BLaER1 treated with 17β-estradiol and CSF1 and Interleukin-3, amounts not matched to agents 10 nM and 100 nM (cell line): ENCODE results near the gene CBLB.

Source experiments
- H3K27ac ChIP-seq, 11 experiments: shearing (Covaris generic); formaldehyde crosslinking; 2 replicates each; pipeline ENCODE4 v1.8.1; 2022
- H3K27me3 ChIP-seq, 11 experiments: shearing (Covaris generic); formaldehyde crosslinking; 2 replicates each; pipeline ENCODE4 v1.8.1; 2022
- H3K36me3 ChIP-seq, 11 experiments: shearing (Covaris generic); formaldehyde crosslinking; 2 replicates each; pipeline ENCODE4 v1.8.1; 2022
- H3K4me1 ChIP-seq, 10 experiments: shearing (Covaris generic); formaldehyde crosslinking; 2 replicates each; pipeline ENCODE4 v1.8.1; 2022
- H3K4me2 ChIP-seq, 11 experiments: shearing (Covaris generic); formaldehyde crosslinking; 2 replicates each; pipeline ENCODE4 v1.8.1; 2022
- H3K4me3 ChIP-seq, 10 experiments: shearing (Covaris generic); formaldehyde crosslinking; 2 replicates each; pipeline ENCODE4 v1.8.1; 2022
- H3K9ac ChIP-seq, 11 experiments: shearing (Covaris generic); formaldehyde crosslinking; 2 replicates each; pipeline ENCODE4 v1.8.1; 2022
- H3K9me3 ChIP-seq, 11 experiments: shearing (Covaris generic); formaldehyde crosslinking; replicated peaks in 1 of 11; 2 replicates each; pipeline ENCODE4 v1.8.1; 2022
- H4K20me1 ChIP-seq, 11 experiments: shearing (Covaris generic); formaldehyde crosslinking; 2 replicates each; pipeline ENCODE4 v1.8.1; 2022
- Cebpa-rat ChIP-seq, 11 experiments: shearing (Covaris generic); IDR thresholded peaks; 2 replicates each; pipeline ENCODE4 v1.8.1; 2022

CBLB gene

GRCh38 chr3:105707009-105707408 lies 161.8 kb downstream of the CBLB start:
- H3K27me3 ChIP-seq = no peaks in the 10 kb centered on the region
- H3K36me3 ChIP-seq = peaks cover 3 to 37% (median 12%) of the 10 kb centered on the region in 11 experiments
- no peak overlapping the region for H3K9ac ChIP-seq
- no peak overlapping the region for H3K4me2 ChIP-seq
- no peaks in the 10 kb centered on the region for H3K4me1 ChIP-seq
- no peak overlapping the region for H3K27ac ChIP-seq
- H4K20me1 ChIP-seq = no peaks in the 10 kb centered on the region
- no peaks in the 10 kb centered on the region for H3K9me3 ChIP-seq
- no peak overlapping the region for H3K4me3 ChIP-seq
- no peak for TF ChIP-seq Cebpa-rat (IDR thresholded peaks at IDR 0.05)

DNA sequence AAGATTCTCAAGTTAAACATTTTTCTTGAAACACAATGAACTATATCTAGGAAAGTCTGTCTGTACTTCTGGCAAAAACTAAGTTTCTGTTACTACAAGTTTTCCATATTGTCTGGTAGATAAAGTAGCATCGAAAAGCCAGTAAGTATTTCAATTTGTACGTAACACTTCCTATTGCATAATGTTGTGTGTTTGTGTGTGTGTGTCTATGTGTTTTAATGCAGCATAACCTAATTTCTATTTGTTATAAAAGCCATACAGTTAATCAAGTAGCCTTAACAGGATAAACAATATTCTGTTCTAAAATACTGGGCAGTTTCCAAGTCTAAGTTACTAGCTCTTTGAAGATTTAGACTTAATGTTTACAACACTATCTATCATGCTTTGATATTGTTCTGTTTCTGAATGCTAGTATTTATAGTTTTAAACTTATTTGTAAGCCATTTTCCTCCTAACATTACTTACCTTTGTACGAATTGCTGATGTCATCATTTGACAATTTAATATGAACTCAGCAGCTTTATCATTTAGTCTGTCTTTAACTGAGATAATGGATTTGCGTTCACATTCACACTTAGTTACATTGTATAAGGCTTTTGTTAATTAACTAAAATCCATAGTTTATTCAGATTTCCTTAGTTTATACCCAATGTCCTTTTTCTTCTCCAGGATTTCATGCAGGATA lies 163.9 kb downstream of the CBLB start:
- Histone ChIP-seq H3K9me3 (no peaks in the 10 kb centered on the region), H3K4me2 (no peak overlapping the region), H4K20me1 (no peaks in the 10 kb centered on the region), H3K27me3 (no peaks in the 10 kb centered on the region), H3K36me3 (peaks cover 17 to 47% (median 29%) of the 10 kb centered on the region in 11 experiments), H3K27ac (no peak overlapping the region), H3K9ac (no peak overlapping the region), H3K4me3 (no peak overlapping the region), H3K4me1 (no peaks in the 10 kb centered on the region)
- TF ChIP-seq Cebpa-rat (IDR thresholded peaks at IDR 0.05) = no peak

- H4K20me1 ChIP-seq = no peaks in the 10 kb centered on the region; a peak in 1 of 22 replicates
- no peaks in the 10 kb centered on the region for H3K27me3 ChIP-seq
- no peak overlapping the region for H3K27ac ChIP-seq
- H3K36me3 ChIP-seq = peaks cover 17 to 53% (median 27%) of the 10 kb centered on the region in 11 experiments
- H3K9me3 ChIP-seq = no peaks in the 10 kb centered on the region
- no peak for TF ChIP-seq Cebpa-rat (IDR thresholded peaks at IDR 0.05)
- H3K9ac ChIP-seq = no peak overlapping the region
- H3K4me1 ChIP-seq = no peaks in the 10 kb centered on the region
- H3K4me3 ChIP-seq = no peak overlapping the region
- H3K4me2 ChIP-seq = no peak overlapping the region
These were observed 168.2 kb downstream of the CBLB start for GRCh38 chr3:105700575-105700974.

GRCh38 chr3:105691633-105692032 lies 177.2 kb downstream of the CBLB start:
- Histone ChIP-seq H3K4me2 (no peak overlapping the region), H3K9ac (no peak overlapping the region), H3K27me3 (no peaks in the 10 kb centered on the region), H4K20me1 (no peaks in the 10 kb centered on the region; a peak in 2 of 22 replicates), H3K27ac (no peak overlapping the region), H3K9me3 (no peaks in the 10 kb centered on the region), H3K4me3 (no peak overlapping the region), H3K36me3 (peaks cover 11 to 50% (median 27%) of the 10 kb centered on the region in 11 experiments; a peak in 20 of 22 replicates), H3K4me1 (no peaks in the 10 kb centered on the region)
- no peak for TF ChIP-seq Cebpa-rat (IDR thresholded peaks at IDR 0.05)

DNA sequence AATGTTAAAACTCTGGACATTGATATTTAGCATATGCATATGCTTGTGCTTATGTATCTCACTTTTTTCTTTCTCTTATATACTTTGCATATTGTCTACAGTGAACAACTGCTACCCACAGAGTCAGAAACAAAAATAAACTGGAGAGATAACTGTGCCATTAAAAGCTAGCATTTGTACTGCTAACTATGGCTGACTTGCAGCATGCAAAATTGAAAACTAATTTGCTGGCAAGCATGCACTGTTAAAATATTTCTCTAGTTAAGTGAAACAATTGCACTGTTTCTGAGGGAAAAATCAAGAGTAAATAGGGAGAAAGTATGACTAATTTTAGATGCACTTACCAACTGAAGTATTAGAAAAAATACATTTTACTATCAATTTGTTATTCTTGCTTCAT lies 177.8 kb downstream of the CBLB start:
- Histone ChIP-seq H3K27me3 (no peaks in the 10 kb centered on the region), H3K9me3 (no peaks in the 10 kb centered on the region), H3K9ac (no peak overlapping the region), H3K27ac (no peak overlapping the region), H3K4me2 (no peak overlapping the region), H4K20me1 (no peaks in the 10 kb centered on the region; a peak in 2 of 22 replicates), H3K4me1 (no peaks in the 10 kb centered on the region), H3K36me3 (peaks cover 11 to 50% (median 27%) of the 10 kb centered on the region in 11 experiments; a peak in 20 of 22 replicates), H3K4me3 (no peak overlapping the region)
- no peak for TF ChIP-seq Cebpa-rat (IDR thresholded peaks at IDR 0.05)

- no peak for TF ChIP-seq Cebpa-rat (IDR thresholded peaks at IDR 0.05)
- H3K4me3 ChIP-seq = no peak overlapping the region
- no peaks in the 10 kb centered on the region for H3K4me1 ChIP-seq
- H3K27ac ChIP-seq = no peak overlapping the region
- H3K27me3 ChIP-seq = no peaks in the 10 kb centered on the region
- H3K4me2 ChIP-seq = no peak overlapping the region
- no peak overlapping the region for H3K9ac ChIP-seq
- no peaks in the 10 kb centered on the region for H3K9me3 ChIP-seq
- H3K36me3 ChIP-seq = peaks cover 11 to 53% (median 31%) of the 10 kb centered on the region in 11 experiments; a peak in 20 of 22 replicates
- H4K20me1 ChIP-seq = no peaks in the 10 kb centered on the region; a peak in 2 of 22 replicates
These were observed 180.0 kb downstream of the CBLB start for GRCh38 chr3:105688821-105689220.

GRCh38 chr3:105686278-105686897 lies 182.4 kb downstream of the CBLB start:
- no peak overlapping the region for H3K4me2 ChIP-seq
- H3K9me3 ChIP-seq = no peaks in the 10 kb centered on the region
- H3K27me3 ChIP-seq = no peaks in the 10 kb centered on the region
- TF ChIP-seq Cebpa-rat (IDR thresholded peaks at IDR 0.05) = no peak
- H3K4me1 ChIP-seq = no peaks in the 10 kb centered on the region
- H3K27ac ChIP-seq = no peak overlapping the region
- H4K20me1 ChIP-seq = no peaks in the 10 kb centered on the region; a peak in 2 of 22 replicates
- peaks cover 3 to 53% (median 22%) of the 10 kb centered on the region in 11 experiments; a peak in 21 of 22 replicates for H3K36me3 ChIP-seq
- no peak overlapping the region for H3K4me3 ChIP-seq
- H3K9ac ChIP-seq = no peak overlapping the region

DNA sequence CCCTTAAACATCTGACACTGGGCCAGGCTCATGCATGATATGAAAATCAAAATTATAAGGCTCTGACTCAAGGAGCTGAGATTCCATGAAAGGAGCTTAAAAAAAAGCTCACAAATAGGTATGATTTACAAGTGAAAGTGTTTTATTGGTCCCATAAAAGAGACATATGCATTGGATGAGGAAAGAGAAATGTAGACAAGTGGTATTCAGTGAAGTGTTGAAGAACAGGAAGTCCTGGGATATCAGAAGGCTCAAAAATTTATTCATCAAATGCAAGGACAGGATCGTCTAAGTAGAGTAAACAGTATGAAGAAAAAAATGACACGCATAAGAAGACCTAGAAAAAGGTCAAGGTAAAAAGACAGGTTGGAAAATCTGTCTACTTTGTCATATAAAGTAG lies 188.9 kb downstream of the CBLB start:
- Histone ChIP-seq H3K36me3 (peaks cover 30 to 94% (median 63%) of the 10 kb centered on the region in 11 experiments), H4K20me1 (no peaks in the 10 kb centered on the region), H3K27ac (no peak overlapping the region), H3K9me3 (no peaks in the 10 kb centered on the region), H3K27me3 (no peaks in the 10 kb centered on the region), H3K4me1 (no peaks in the 10 kb centered on the region), H3K4me2 (no peak overlapping the region), H3K4me3 (no peak overlapping the region), H3K9ac (no peak overlapping the region)
- TF ChIP-seq Cebpa-rat (IDR thresholded peaks at IDR 0.05) = no peak

DNA sequence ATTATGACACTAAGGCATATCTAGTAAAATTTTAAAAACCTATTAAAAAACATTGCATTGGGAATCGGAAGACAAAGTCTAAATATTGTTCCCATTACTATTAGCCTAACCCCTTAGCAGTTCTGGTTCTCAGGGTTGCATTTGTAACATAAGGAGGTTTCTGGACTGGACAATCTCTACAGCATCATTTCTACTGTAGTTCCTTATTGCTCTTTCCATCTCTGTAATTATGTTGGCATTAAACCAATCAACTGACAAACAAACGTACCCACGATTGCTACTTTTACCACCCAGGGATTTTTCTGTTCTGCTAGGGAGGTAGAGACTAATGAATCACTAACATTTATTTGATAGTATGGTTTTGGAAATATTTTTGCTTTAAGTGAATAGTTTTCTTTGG lies 190.8 kb downstream of the CBLB start:
- Histone ChIP-seq H3K36me3 (peaks cover 42 to 98% (median 74%) of the 10 kb centered on the region in 11 experiments), H3K27ac (no peak overlapping the region), H3K9me3 (no peaks in the 10 kb centered on the region), H3K9ac (no peak overlapping the region), H4K20me1 (no peaks in the 10 kb centered on the region), H3K4me1 (no peaks in the 10 kb centered on the region), H3K27me3 (no peaks in the 10 kb centered on the region), H3K4me3 (no peak overlapping the region), H3K4me2 (no peak overlapping the region)
- TF ChIP-seq Cebpa-rat (IDR thresholded peaks at IDR 0.05) = no peak
